ENCODE measurements around the gene UBE2V1. TPM values are rescaled to one million over a fixed set of nuclear protein-coding genes. Genes with fewer than 3 reads are reported as not detected.

UBE2V1 gene
- polyA plus RNA-seq, 1 of the 3 experiments (the other 2 are of a cell fraction), result 99.7 TPM

- TF ChIP-seq CTCF (IDR thresholded peaks at IDR 0.05), result no peak
- no peak for TF ChIP-seq JUND (IDR thresholded peaks at IDR 0.05)
- TF ChIP-seq FOXJ3 (CRISPR knock-in tag; IDR thresholded peaks at IDR 0.05), result no peak
- no peak overlapping the region for H3K4me2 ChIP-seq
- H2AFZ ChIP-seq (ENCODE audit: low read depth), result no peak overlapping the region
- no peaks in the 10 kb centered on the region for H3K9me2 ChIP-seq
- WGBS (ENCODE audit: low lambda C conversion rate), result 94% methylated on average over 11 of the region's 16 CpGs
- H3K36me3 ChIP-seq (replicated peaks in 1 of 2; ENCODE audit: control insufficient read depth in 1 of 2, insufficient read depth in 2 of 2, low read length in 1 of 2), result no peaks in the 10 kb centered on the region
- H3K27me3 ChIP-seq (ENCODE audit: insufficient read depth), result no peaks in the 10 kb centered on the region
- H3K4me1 ChIP-seq (ENCODE audit: control insufficient read depth in 1 of 2, insufficient read depth in 2 of 2, low read depth in 1 of 2, low read length in 1 of 2), result peaks cover 14 to 32% of the 10 kb centered on the region in 2 experiments; a peak in 2 of 4 replicates
- POLR2A ChIA-PET, result no interaction called here
- CTCF ChIA-PET, result interaction anchor here (0.7 to 14.6 kb wide), 5 partner anchors 20 to 30 kb away, joined by 3 to 113 read pairs (median 4); no protein-coding TSS in a partner anchor
- H3F3A ChIP-seq (replicated peaks; ENCODE audit: insufficient read depth), result peaks cover 3% of the 10 kb centered on the region
- no peak overlapping the region for H3K4me3 ChIP-seq (ENCODE audit: low read depth in 2 of 2, low read length in 1 of 2)
- H3K27ac ChIP-seq (ENCODE audit: low read depth in 2 of 2, low read length in 1 of 2), result no peak overlapping the region
- 0 out of 2 replicates have a peak, but pooled peaks cover 3% of the 10 kb centered on the region for H4K20me1 ChIP-seq (ENCODE audit: insufficient read depth)
- peaks cover 78% of the 10 kb centered on the region for H3K79me2 ChIP-seq (ENCODE audit: insufficient read depth)
- DNase-seq, result no peak
- no peaks in the 10 kb centered on the region for H3K9me3 ChIP-seq
- no peak overlapping the region for H3K9ac ChIP-seq
These were observed 36.7 kb upstream of the UBE2V1 start for GRCh38 chr20:50149481-50150254.

DNA sequence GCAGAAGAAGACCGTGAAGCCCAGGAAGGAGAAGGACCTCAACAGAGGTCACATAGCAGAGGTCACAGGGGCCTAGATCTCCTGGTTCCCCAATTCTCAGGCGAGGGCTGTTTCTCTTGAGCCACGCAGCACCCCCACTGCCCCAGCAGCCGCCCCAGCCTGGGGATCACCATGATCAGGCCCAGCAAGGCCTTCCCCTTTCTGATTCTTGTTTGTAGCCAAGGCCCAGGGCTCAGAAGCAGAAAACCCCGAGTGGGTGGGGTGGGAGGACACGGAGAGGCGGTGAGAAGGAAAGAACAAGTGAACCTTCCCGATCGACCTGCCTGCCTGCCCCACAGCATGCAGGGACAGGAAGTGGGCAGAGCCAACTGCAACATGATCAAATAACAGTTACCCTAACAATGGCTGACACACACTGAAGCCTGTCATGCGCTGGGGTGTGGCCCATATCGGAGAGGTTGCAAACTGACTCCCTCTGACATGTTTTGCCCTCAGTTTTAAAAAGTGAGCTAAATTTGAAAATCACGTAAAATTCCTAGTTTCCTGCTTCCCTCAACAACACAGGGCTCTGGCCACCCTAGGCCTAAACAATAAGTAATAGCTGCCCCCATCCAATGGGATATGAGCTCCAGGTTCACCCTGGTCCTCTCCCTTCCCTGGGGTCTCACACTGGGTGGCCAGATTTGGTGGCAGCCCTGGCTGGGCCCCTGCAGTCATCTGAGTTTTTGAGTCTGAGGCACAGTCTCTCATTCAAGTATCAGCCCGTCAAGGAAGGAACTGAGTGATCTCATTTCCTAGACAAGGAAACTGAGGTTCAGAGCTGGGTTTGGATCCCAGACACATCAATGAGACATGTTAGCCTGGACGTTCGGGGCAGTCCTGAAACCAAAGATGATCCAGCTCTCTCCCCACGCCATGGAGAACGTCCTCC is 34.0 kb upstream of the UBE2V1 start:
- H3K4me1 ChIP-seq (ENCODE audit: control insufficient read depth in 1 of 2, insufficient read depth in 2 of 2, low read depth in 1 of 2, low read length in 1 of 2), result peaks cover 11 to 16% of the 10 kb centered on the region in 2 experiments; a peak in 2 of 4 replicates
- DNase-seq, result no peak
- TF ChIP-seq SMC3 (IDR thresholded peaks at IDR 0.05; ENCODE audit: low read depth, low read length) (no peak), NFIC (IDR thresholded peaks at IDR 0.05; ENCODE audit: borderline replicate concordance) (no peak), SIN3A (IDR thresholded peaks at IDR 0.05; ENCODE audit: borderline replicate concordance, low read depth, low read length) (no peak), CTCF (IDR thresholded peaks at IDR 0.05) (no peak), FOXJ3 (CRISPR knock-in tag; IDR thresholded peaks at IDR 0.05) (no peak), RCOR1 (IDR thresholded peaks at IDR 0.05; ENCODE audit: low read length) (no peak), GATA2 (CRISPR knock-in tag; IDR thresholded peaks at IDR 0.05) (no peak), RFX5 (IDR thresholded peaks at IDR 0.05; ENCODE audit: low read length) (no peak), USF2 (IDR thresholded peaks at IDR 0.05; ENCODE audit: borderline replicate concordance, low read depth, low read length) (no peak), JUND (IDR thresholded peaks at IDR 0.05) (no peak), EP300 (IDR thresholded peaks at IDR 0.05; ENCODE audit: borderline replicate concordance in 1 of 2, low read depth in 1 of 2, low read length in 1 of 2) (no peak), MXI1 (IDR thresholded peaks at IDR 0.05; ENCODE audit: low read depth, low read length) (no peak), TCF12 (IDR thresholded peaks at IDR 0.05) (no peak), TAF1 (IDR thresholded peaks at IDR 0.05; ENCODE audit: borderline replicate concordance, low read depth, low read length) (no peak), POLR2AphosphoS5 (IDR thresholded peaks at IDR 0.05; ENCODE audit: low read depth, low read length) (no peak), EZH2phosphoT487 (IDR thresholded peaks at IDR 0.05; ENCODE audit: borderline replicate concordance, low read depth) (no peak)
- TF ChIP-seq, protein P1, sequence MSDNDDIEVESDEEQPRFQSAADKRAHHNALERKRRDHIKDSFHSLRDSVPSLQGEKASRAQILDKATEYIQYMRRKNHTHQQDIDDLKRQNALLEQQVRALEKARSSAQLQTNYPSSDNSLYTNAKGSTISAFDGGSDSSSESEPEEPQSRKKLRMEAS (IDR thresholded peaks at IDR 0.05; ENCODE audit: low read depth), result no peak

More for the DNA sequence above, 34.0 kb upstream of the UBE2V1 start:
- Histone ChIP-seq H4K20me1 (ENCODE audit: insufficient read depth) (no peaks in the 10 kb centered on the region), H3K36me3 (replicated peaks in 1 of 2; ENCODE audit: control insufficient read depth in 1 of 2, insufficient read depth in 2 of 2, low read length in 1 of 2) (peaks cover 7 to 9% of the 10 kb centered on the region in 2 experiments), H2AFZ (ENCODE audit: low read depth) (no peak overlapping the region), H3K79me2 (ENCODE audit: insufficient read depth) (peaks cover 82% of the 10 kb centered on the region), H3K9me2 (no peaks in the 10 kb centered on the region), H3K9ac (no peak overlapping the region), H3K9me3 (no peaks in the 10 kb centered on the region), H3K27me3 (ENCODE audit: insufficient read depth) (no peaks in the 10 kb centered on the region), H3F3A (replicated peaks; ENCODE audit: insufficient read depth) (peaks cover 7% of the 10 kb centered on the region), H3K4me2 (no peak overlapping the region), H3K27ac (ENCODE audit: low read depth in 2 of 2, low read length in 1 of 2) (no peak overlapping the region), H3K4me3 (ENCODE audit: low read depth in 2 of 2, low read length in 1 of 2) (no peak overlapping the region)
- POLR2A ChIA-PET, result no interaction called here
- CTCF ChIA-PET, result interaction anchor here (0.8 to 14.6 kb wide), 5 partner anchors 13 to 75 kb away, joined by 3 to 113 read pairs (median 5); no protein-coding TSS in a partner anchor
- 92% methylated on average over 15 of the region's 17 CpGs for WGBS (ENCODE audit: low lambda C conversion rate)

Data from SK-N-SH (cell line).